ENCODE measurements around the gene SLC51B. TPM values are rescaled to one million over a fixed set of nuclear protein-coding genes. Genes with fewer than 3 reads are reported as not detected.
"Not testable (repeated sequence)": the region's sequence is repeated elsewhere in the genome, so short reads cannot be mapped to it uniquely, and the experiment has no call there.

The SLC51B gene
- total RNA-seq, 1 experiment from 2014 or later = not detected

DNA sequence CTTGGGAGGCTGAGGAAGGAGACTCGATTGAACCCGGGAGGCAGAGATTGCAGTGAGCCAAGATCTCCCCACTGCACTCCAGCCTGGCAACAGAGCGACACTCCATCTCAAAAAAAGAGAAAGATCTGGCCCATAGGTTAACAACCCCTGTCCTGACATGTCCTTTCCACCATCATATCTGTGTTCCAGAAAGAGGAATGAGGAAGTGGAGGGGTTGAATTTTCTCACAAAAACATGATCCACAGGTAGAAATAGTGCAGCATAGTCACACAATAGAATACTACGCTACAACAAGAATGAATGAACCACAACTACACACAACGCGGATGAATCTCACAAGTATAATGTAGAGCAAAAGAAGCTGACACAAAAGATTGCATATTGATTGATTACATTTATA, 4.7 kb upstream of the SLC51B start:
- no peak for TF ChIP-seq EZH2 (IDR thresholded peaks at IDR 0.05; ENCODE audit: borderline replicate concordance, low read depth, low read length, poor library complexity, severe bottlenecking)
- TF ChIP-seq, protein P1, sequence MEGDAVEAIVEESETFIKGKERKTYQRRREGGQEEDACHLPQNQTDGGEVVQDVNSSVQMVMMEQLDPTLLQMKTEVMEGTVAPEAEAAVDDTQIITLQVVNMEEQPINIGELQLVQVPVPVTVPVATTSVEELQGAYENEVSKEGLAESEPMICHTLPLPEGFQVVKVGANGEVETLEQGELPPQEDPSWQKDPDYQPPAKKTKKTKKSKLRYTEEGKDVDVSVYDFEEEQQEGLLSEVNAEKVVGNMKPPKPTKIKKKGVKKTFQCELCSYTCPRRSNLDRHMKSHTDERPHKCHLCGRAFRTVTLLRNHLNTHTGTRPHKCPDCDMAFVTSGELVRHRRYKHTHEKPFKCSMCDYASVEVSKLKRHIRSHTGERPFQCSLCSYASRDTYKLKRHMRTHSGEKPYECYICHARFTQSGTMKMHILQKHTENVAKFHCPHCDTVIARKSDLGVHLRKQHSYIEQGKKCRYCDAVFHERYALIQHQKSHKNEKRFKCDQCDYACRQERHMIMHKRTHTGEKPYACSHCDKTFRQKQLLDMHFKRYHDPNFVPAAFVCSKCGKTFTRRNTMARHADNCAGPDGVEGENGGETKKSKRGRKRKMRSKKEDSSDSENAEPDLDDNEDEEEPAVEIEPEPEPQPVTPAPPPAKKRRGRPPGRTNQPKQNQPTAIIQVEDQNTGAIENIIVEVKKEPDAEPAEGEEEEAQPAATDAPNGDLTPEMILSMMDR (conservative IDR thresholded peaks at IDR 0.05; ENCODE audit: low read depth, low read length) = no peak
- intact Hi-C loops (cut with micrococcal nuclease; ENCODE audit: unreplicated experiment) = no loop called here
- Histone ChIP-seq H3K4me3 (ENCODE audit: low read depth, low read length, poor library complexity, severe bottlenecking) (no peak overlapping the region), H3K36me3 (ENCODE audit: insufficient read depth, low read length, poor library complexity, severe bottlenecking) (no peaks in the 10 kb centered on the region), H3K9me3 (ENCODE audit: low read depth, low read length, poor library complexity, severe bottlenecking) (no peaks in the 10 kb centered on the region), H3K27ac (ENCODE audit: low read depth, low read length, poor library complexity, severe bottlenecking) (no peak overlapping the region), H3K27me3 (replicated peaks; ENCODE audit: insufficient read depth, low read depth, low read length, poor library complexity) (no peaks in the 10 kb centered on the region), H3K4me1 (ENCODE audit: insufficient read depth, low read length, poor library complexity, severe bottlenecking) (no peaks in the 10 kb centered on the region)
- no peak for DNase-seq (ENCODE audit: low spot score)
- no TSS peak for BruUV-seq (replicated peaks)
- ChIA-PET CTCF (no interaction called here), POLR2A (ENCODE audit: low non-redundant PET) (no interaction called here)

DNA sequence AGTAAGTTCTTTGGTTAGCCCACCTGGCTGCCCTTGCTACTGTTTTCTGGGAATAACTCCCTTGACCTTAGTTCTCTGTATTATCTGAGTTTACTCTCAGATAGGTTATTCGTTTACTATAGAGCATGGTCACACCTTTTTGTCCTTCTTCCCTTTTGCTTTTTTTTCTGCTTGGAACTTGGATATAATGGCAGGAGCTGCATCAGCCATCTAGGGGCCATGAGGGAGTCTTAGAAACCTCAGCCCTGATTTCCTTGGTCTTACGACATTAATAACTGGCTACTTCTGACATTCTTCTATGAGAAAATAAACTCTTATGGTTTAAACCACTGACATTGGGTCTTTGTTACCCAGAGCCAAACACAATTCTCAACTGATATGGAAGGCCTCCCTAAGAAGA, 3.4 kb upstream of the SLC51B start:
- Histone ChIP-seq H3K9me3 (ENCODE audit: low read depth, low read length, poor library complexity, severe bottlenecking) (no peaks in the 10 kb centered on the region), H3K36me3 (ENCODE audit: insufficient read depth, low read length, poor library complexity, severe bottlenecking) (no peaks in the 10 kb centered on the region), H3K27me3 (replicated peaks; ENCODE audit: insufficient read depth, low read depth, low read length, poor library complexity) (no peaks in the 10 kb centered on the region), H3K4me3 (ENCODE audit: low read depth, low read length, poor library complexity, severe bottlenecking) (no peak overlapping the region), H3K27ac (ENCODE audit: low read depth, low read length, poor library complexity, severe bottlenecking) (no peak overlapping the region), H3K4me1 (ENCODE audit: insufficient read depth, low read length, poor library complexity, severe bottlenecking) (no peaks in the 10 kb centered on the region)
- CTCF ChIA-PET = no interaction called here
- no TSS peak for BruUV-seq (replicated peaks)
- intact Hi-C loops (cut with micrococcal nuclease; ENCODE audit: unreplicated experiment) = no loop called here
- TF ChIP-seq, protein P1 (conservative IDR thresholded peaks at IDR 0.05; ENCODE audit: low read depth, low read length) = no peak
- TF ChIP-seq EZH2 (IDR thresholded peaks at IDR 0.05; ENCODE audit: borderline replicate concordance, low read depth, low read length, poor library complexity, severe bottlenecking) = no peak
- POLR2A ChIA-PET (ENCODE audit: low non-redundant PET) = no interaction called here
- DNase-seq (ENCODE audit: low spot score) = no peak

DNA sequence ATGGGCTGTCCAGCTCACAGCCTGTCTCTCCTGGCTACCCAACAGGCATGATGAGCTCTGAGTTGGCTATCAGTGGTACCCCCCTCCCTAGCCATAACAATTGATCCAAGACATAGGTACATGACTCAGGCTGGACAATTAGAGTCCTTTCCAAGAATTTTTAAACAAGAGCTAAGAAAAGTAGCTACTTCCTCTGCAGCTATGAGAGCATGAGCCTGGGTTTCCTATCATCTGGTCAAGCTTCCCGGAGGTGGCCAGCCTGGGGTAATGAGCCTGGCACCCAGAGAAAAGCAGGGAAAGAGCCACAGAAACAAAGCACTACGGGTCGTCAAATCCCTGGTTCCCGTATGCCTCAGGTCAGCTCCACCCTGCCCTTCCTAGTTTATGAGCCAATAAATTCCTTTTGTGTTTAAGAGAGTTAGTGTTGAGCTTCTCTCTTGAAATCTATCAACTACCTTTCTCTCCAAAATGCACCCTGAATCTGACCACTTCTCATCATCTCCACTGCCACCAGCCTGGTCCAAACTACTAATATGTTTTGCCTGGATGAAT, 2.3 kb upstream of the SLC51B start:
- DNase-seq (ENCODE audit: low spot score) = no peak
- POLR2A ChIA-PET (ENCODE audit: low non-redundant PET) = no interaction called here
- intact Hi-C loops (cut with micrococcal nuclease; ENCODE audit: unreplicated experiment) = no loop called here
- Histone ChIP-seq H3K27ac (ENCODE audit: low read depth, low read length, poor library complexity, severe bottlenecking) (no peak overlapping the region), H3K4me3 (ENCODE audit: low read depth, low read length, poor library complexity, severe bottlenecking) (no peak overlapping the region), H3K4me1 (ENCODE audit: insufficient read depth, low read length, poor library complexity, severe bottlenecking) (no peaks in the 10 kb centered on the region), H3K9me3 (ENCODE audit: low read depth, low read length, poor library complexity, severe bottlenecking) (no peaks in the 10 kb centered on the region), H3K36me3 (ENCODE audit: insufficient read depth, low read length, poor library complexity, severe bottlenecking) (no peaks in the 10 kb centered on the region), H3K27me3 (replicated peaks; ENCODE audit: insufficient read depth, low read depth, low read length, poor library complexity) (no peaks in the 10 kb centered on the region)
- no TSS peak for BruUV-seq (replicated peaks)
- CTCF ChIA-PET = no interaction called here
- TF ChIP-seq EZH2 (IDR thresholded peaks at IDR 0.05; ENCODE audit: borderline replicate concordance, low read depth, low read length, poor library complexity, severe bottlenecking) = no peak
- TF ChIP-seq, protein P1 (conservative IDR thresholded peaks at IDR 0.05; ENCODE audit: low read depth, low read length) = no peak

DNA sequence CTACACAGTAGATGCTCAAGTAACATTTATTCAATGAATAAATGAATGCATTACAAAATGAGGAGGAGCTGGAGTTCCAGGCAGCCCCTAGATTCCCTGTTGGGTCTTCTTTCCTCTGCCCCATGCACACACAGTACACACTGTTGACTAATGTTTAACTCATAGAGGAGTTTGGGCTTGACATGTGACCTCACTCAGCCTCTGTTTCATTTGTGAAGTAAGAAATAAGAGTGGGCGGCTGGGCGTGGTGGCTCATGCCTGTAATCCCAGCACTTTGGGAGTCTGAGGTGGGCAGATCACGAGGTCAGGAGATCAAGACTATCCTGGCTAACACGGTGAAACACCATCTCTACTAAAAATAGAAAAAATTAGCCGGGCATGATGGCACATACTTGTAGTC, 969 bp upstream of the SLC51B start:
- DNase-seq (ENCODE audit: low spot score); H3K4me1 ChIP-seq (ENCODE audit: insufficient read depth, low read length, poor library complexity, severe bottlenecking); POLR2A ChIA-PET (ENCODE audit: low non-redundant PET); H3K27me3 ChIP-seq (replicated peaks; ENCODE audit: insufficient read depth, low read depth, low read length, poor library complexity); H3K27ac ChIP-seq (ENCODE audit: low read depth, low read length, poor library complexity, severe bottlenecking); H3K9me3 ChIP-seq (ENCODE audit: low read depth, low read length, poor library complexity, severe bottlenecking); H3K4me3 ChIP-seq (ENCODE audit: low read depth, low read length, poor library complexity, severe bottlenecking); H3K36me3 ChIP-seq (ENCODE audit: insufficient read depth, low read length, poor library complexity, severe bottlenecking); intact Hi-C loops (cut with micrococcal nuclease; ENCODE audit: unreplicated experiment); CTCF ChIA-PET; BruUV-seq (replicated peaks): not testable (repeated sequence)

Data from A673 (cell line).